HepG2 (cell line): ENCODE results near the gene MYOZ1. TPM values are rescaled to one million over a fixed set of nuclear protein-coding genes. Genes with fewer than 3 reads are reported as not detected.

ENCODE experiments used
- ATAC-seq: fragments of 200-7000 bp; cut with Tn5 transposase; 3 replicates; pipeline ENCODE4 v1.9.1; 2020; ENCODE audit warnings: mild to moderate bottlenecking, moderate library complexity
- BruUV-seq: library from RNA; stranded (reverse); fragments of 400-500 nt; replicated peaks from 2 replicates; lab custom pipeline; 2021; lab: Mats Ljungman, UMichigan
- CTCF ChIA-PET: fragments of 300-600 bp; formaldehyde crosslinking; extraction: SDS; loops from one replicate; lab custom pipeline; 2021; ENCODE audit warnings: low total read pairs, inconsistent platforms, low intra/inter-chr PET ratio; lab: Yijun Ruan, JAX
- POLR2A ChIA-PET: fragments of 350-600 bp; sonication (Branson Sonifier 250); formaldehyde crosslinking; loops from one replicate; lab custom pipeline; 2020; ENCODE audit warnings: antibody characterized with exemption, inconsistent platforms; lab: Yijun Ruan, JAX
- DNase-seq: peaks from one replicate; pipeline ENCODE4 v3.0.0-alpha.2; 2015; ENCODE audit warnings: low spot score
- FAIRE-seq: peaks from 3 replicates; lab custom pipeline; 2011; peaks lifted over from hg19 to GRCh38; lab: Jason Lieb, UNC
- H2AFZ ChIP-seq: one replicate; pipeline ENCODE4 v1.6.1; 2011; ENCODE audit warnings: low read length, inconsistent platforms
- H3K27ac ChIP-seq: fragments of 300-600 bp; 3 replicates; pipeline ENCODE4 v1.8.0; 2011; ENCODE audit warnings: mixed run types, mild to moderate bottlenecking, mixed read lengths, low read length, inconsistent platforms; ENCODE audit not compliant: insufficient read depth; ENCODE audit errors: extremely low read length
- H3K27me3 ChIP-seq, 2 experiments: fragments of 200-600 bp in 1 of 2; 2 replicates in 1 of 2; 3 replicates in 1 of 2; pipeline versions ENCODE4 v1.6.0 to v1.8.0; 2011; ENCODE audit warnings: low read length in 2 of 2, mild to moderate bottlenecking in 2 of 2, moderate library complexity in 2 of 2, inconsistent platforms in 1 of 2; ENCODE audit not compliant: insufficient read depth in 2 of 2, control insufficient read depth in 1 of 2
- H3K36me3 ChIP-seq, 2 experiments: fragments of 200-600 bp in 1 of 2; replicated peaks in 1 of 2; 2 replicates in 1 of 2; 3 replicates in 1 of 2; pipeline versions ENCODE4 v1.5.1 to v1.8.0; 2011; ENCODE audit warnings: low read length in 2 of 2, inconsistent platforms in 1 of 2; ENCODE audit not compliant: insufficient read depth in 2 of 2, control insufficient read depth in 1 of 2
- H3K4me1 ChIP-seq: 2 replicates; pipeline ENCODE4 v1.5.1; 2012; ENCODE audit warnings: low read length, inconsistent platforms; ENCODE audit not compliant: insufficient read depth
- H3K4me2 ChIP-seq: 2 replicates; pipeline ENCODE4 v1.6.0; 2011; ENCODE audit warnings: low read depth, low read length, inconsistent platforms
- H3K4me3 ChIP-seq, 3 experiments: fragments of 200-600 bp in 1 of 3; sonication (generic), shearing (Covaris generic) in 1 of 3; replicated peaks in 1 of 3; 2 replicates each; pipeline ENCODE4 v1.5.1; 2011 to 2016; ENCODE audit warnings: low read length in 3 of 3, inconsistent platforms in 2 of 3, low read depth in 2 of 3, mild to moderate bottlenecking in 2 of 3, control low read depth in 1 of 3, mixed read lengths in 1 of 3; ENCODE audit not compliant: insufficient read depth in 1 of 3
- H3K79me2 ChIP-seq: one replicate; pipeline ENCODE4 v1.6.1; 2011; ENCODE audit warnings: low read length, inconsistent platforms; ENCODE audit not compliant: insufficient read depth
- H3K9ac ChIP-seq: 2 replicates; pipeline ENCODE4 v1.6.0; 2011; ENCODE audit warnings: mild to moderate bottlenecking, low read depth, low read length, inconsistent platforms; ENCODE audit not compliant: insufficient read depth
- H3K9me3 ChIP-seq: 2 replicates; pipeline ENCODE4 v1.5.1; 2012; ENCODE audit warnings: mild to moderate bottlenecking, low read length
- H4K20me1 ChIP-seq: 2 replicates; pipeline ENCODE4 v1.6.0; 2011; ENCODE audit warnings: inconsistent platforms, mild to moderate bottlenecking, low read length, moderate library complexity; ENCODE audit not compliant: insufficient read depth
- CEBPB ChIP-seq: IDR thresholded peaks from 2 replicates; pipeline ENCODE4 v1.6.1; 2011; ENCODE audit warnings: low read depth, low read length, improper control_type of control experiment, borderline replicate concordance
- CSRNP2 ChIP-seq: sonication (generic); formaldehyde crosslinking; conservative IDR thresholded peaks from 2 replicates; pipeline ENCODE4 v1.8.0; 2022; ENCODE audit warnings: low read depth, missing genetic modification reagents
- NBN ChIP-seq: fragments of 450-650 bp; conservative IDR thresholded peaks from 2 replicates; pipeline ENCODE4 v1.6.1; 2017
- RERE ChIP-seq: IDR thresholded peaks from 2 replicates; pipeline ENCODE4 v1.6.1; 2016; ENCODE audit warnings: low read depth, missing genetic modification reagents, missing compliant biosample characterization
- SSRP1 ChIP-seq: IDR thresholded peaks from 2 replicates; pipeline ENCODE4 v1.6.1; 2016; ENCODE audit warnings: control low read depth
- TCF7 ChIP-seq: sonication (generic); IDR thresholded peaks from 2 replicates; pipeline ENCODE4 v1.6.1; 2016; ENCODE audit warnings: antibody characterized with exemption, low read depth
- ZNF205 ChIP-seq: IDR thresholded peaks from 2 replicates; pipeline ENCODE4 v1.6.1; 2018; ENCODE audit warnings: missing biosample characterization, missing genetic modification reagents
- ZNF484 ChIP-seq: sonication (generic); formaldehyde crosslinking; IDR thresholded peaks from 2 replicates; pipeline ENCODE4 v1.5.1; 2020; ENCODE audit warnings: mild to moderate bottlenecking, low read depth, missing genetic modification reagents, borderline replicate concordance
- WGBS: methylation state at CpG from one replicate; pipeline ENCODE4 v1.1.6; 2017; ENCODE audit warnings: low lambda C conversion rate; 5-methylcytosine and 5-hydroxymethylcytosine counted together
- in situ Hi-C: cut with HindIII; loops from 2 replicates; pipeline ENCODE4 v1.10.0; 2017; ENCODE audit warnings: low pct_unique_long_range_greater_than_20kb; ENCODE audit not compliant: extremely low pct_ligation_motif_present
- intact Hi-C: fragments of 100-400 bp; cut with micrococcal nuclease; formaldehyde crosslinking; loops from one replicate; pipeline ENCODE4 v1.10.0; 2022; ENCODE audit not compliant: unreplicated experiment
- polyA plus RNA-seq, 8 experiments: library from polyadenylated mRNA; depleted of rRNA in 3 of 8; stranded (reverse) in 7 of 8; unstranded in 1 of 8; fragments of >200 nt; fragmentation: Illumina TruSeq in 4 of 8; extraction: Trizol in 4 of 8; gene quantifications; 2 replicates each; pipeline versions ENCODE4 v1.2.1 to v1.2.3, GENCODE V29; 2011 to 2016; ENCODE audit warnings: low read depth in 4 of 8, missing spikeins in 1 of 8, mixed read lengths in 1 of 8; ENCODE audit not compliant: insufficient read depth in 1 of 8
- total RNA-seq, 5 experiments: library from RNA; depleted of rRNA; stranded (reverse); fragments of >200 nt; fragmentation: Illumina TruSeq; extraction: Trizol; gene quantifications; 2 replicates each; pipeline ENCODE4 v1.2.3, GENCODE V29; 2016; ENCODE audit warnings: low read depth in 1 of 5

MYOZ1 gene
- total and polyA plus RNA-seq, 2 of the 13 experiments (the other 11 are each of a cell fraction or from before 2014, with no cell fraction given) = not detected

DNA sequence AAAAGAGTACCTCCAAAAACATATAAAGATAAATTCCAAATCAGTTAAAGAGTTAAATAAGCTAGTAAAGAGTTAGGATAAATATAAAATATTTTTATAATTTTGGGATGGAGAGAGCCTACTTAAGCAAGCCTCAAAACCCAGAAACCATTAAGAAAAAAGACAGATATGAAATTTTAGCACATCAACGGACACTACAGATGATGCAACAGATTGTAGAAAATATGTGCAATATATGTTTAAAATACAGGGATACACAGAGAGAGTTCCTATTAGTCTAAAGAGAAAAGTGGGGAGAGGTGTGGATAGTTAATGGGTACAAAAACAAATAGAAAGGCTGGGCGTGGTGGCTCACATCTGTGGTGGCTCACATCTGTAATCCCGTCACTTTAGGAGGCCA lies 26.6 kb downstream of the MYOZ1 start:
- intact Hi-C loops = no loop called here
- TF ChIP-seq CSRNP2 (CRISPR knock-in tag) (no peak), TCF7 (no peak), SSRP1 (CRISPR knock-in tag) (no peak), ZNF484 (CRISPR knock-in tag) (no peak), NBN (no peak), RERE (CRISPR knock-in tag) (no peak), ZNF205 (CRISPR knock-in tag) (no peak), CEBPB (0 out of 2 replicates have a peak, but pooled peaks have one; percentile 11)
- TF ChIP-seq, all 625 proteins: peak for 1
- Histone ChIP-seq H3K9me3 (no peaks in the 10 kb centered on the region), H3K4me2 (no peak overlapping the region), H2AFZ (no peak overlapping the region), H3K27ac (no peak overlapping the region), H3K36me3 (no peaks in the 10 kb centered on the region; a peak in 1 of 5 replicates), H3K4me3 (no peak overlapping the region), H4K20me1 (no peaks in the 10 kb centered on the region), H3K79me2 (peaks cover 1% of the 10 kb centered on the region), H3K9ac (no peak overlapping the region), H3K27me3 (no peaks in the 10 kb centered on the region), H3K4me1 (no peaks in the 10 kb centered on the region)
- ATAC-seq (no peak), DNase-seq (no peak), FAIRE-seq (no peak)
- POLR2A ChIA-PET = no interaction called here
- CTCF ChIA-PET = no interaction called here
- in situ Hi-C loops = no loop called here
- 93% methylated on average over 3 of the region's 3 CpGs for whole genome bisulfite sequencing
- BruUV-seq = no TSS peak
